HG03378 (cell line): ENCODE results near the gene HPCAL1.

Source experiments
- ATAC-seq: cut with Tn5 transposase; IDR thresholded peaks from one replicate; pipeline ENCODE4 v1.9.1; 2021; ENCODE audit warnings: mild to moderate bottlenecking, moderate library complexity; ENCODE audit not compliant: unreplicated experiment

The HPCAL1 gene

GRCh38 chr2:10347562-10347948 is 44.9 kb downstream of the HPCAL1 start:
- ATAC-seq = no peak

GRCh38 chr2:10348891-10349290 is 46.2 kb downstream of the HPCAL1 start:
- no peak for ATAC-seq

GRCh38 chr2:10350761-10351160 is 48.1 kb downstream of the HPCAL1 start:
- no peak for ATAC-seq

- no peak for ATAC-seq
Observed at GRCh38 chr2:10352361-10352760, 49.7 kb downstream of the HPCAL1 start.

GRCh38 chr2:10352972-10353371 is 50.3 kb downstream of the HPCAL1 start:
- ATAC-seq = no peak

- no peak for ATAC-seq
Observed at GRCh38 chr2:10353931-10354330, 51.2 kb downstream of the HPCAL1 start.

GRCh38 chr2:10354399-10354798 is 51.7 kb downstream of the HPCAL1 start:
- ATAC-seq = no peak

- no peak for ATAC-seq
Observed at GRCh38 chr2:10355471-10356438, 53.1 kb downstream of the HPCAL1 start.

- no peak for ATAC-seq
Observed at GRCh38 chr2:10356439-10356811, 53.7 kb downstream of the HPCAL1 start.

GRCh38 chr2:10357193-10358169 is 54.8 kb downstream of the HPCAL1 start:
- no peak for ATAC-seq

- no peak for ATAC-seq
Observed at GRCh38 chr2:10359246-10359645, 56.5 kb downstream of the HPCAL1 start.

- ATAC-seq = no peak
Observed at GRCh38 chr2:10359731-10360329, 57.1 kb downstream of the HPCAL1 start.

GRCh38 chr2:10360460-10360849 is 57.8 kb downstream of the HPCAL1 start:
- no peak for ATAC-seq

- ATAC-seq = no peak
Observed at GRCh38 chr2:10360850-10361588, 58.3 kb downstream of the HPCAL1 start.

- no peak for ATAC-seq
Observed at GRCh38 chr2:10362096-10362897, 59.6 kb downstream of the HPCAL1 start.

GRCh38 chr2:10362898-10363454 is 60.3 kb downstream of the HPCAL1 start:
- ATAC-seq = no peak

GRCh38 chr2:10363861-10364610 is 61.3 kb downstream of the HPCAL1 start:
- ATAC-seq = no peak

- no peak for ATAC-seq
Observed at GRCh38 chr2:10365412-10365811, 62.7 kb downstream of the HPCAL1 start.
